K562 (cell line): ENCODE measurements around the gene COMMD8. TPM values are rescaled to one million over a fixed set of nuclear protein-coding genes. Genes with fewer than 3 reads are reported as not detected.

Experiments used
- ATAC-seq: fragments of 200-7000 bp; cut with Tn5 transposase; 3 replicates; pipeline ENCODE4 v1.9.1; 2020; ENCODE audit warnings: moderate library complexity
- BruUV-seq: library from RNA; stranded (reverse); fragments of 400-500 nt; replicated peaks from 2 replicates; lab custom pipeline; 2021; lab: Mats Ljungman, UMichigan
- CTCF ChIA-PET: fragments of 300-600 bp; formaldehyde crosslinking; extraction: SDS; loops from one replicate; lab custom pipeline; 2021; ENCODE audit warnings: low intra/inter-chr PET ratio; lab: Yijun Ruan, JAX
- POLR2A ChIA-PET: fragments of 300-600, 350-650 bp; sonication (Branson Sonifier 250); formaldehyde crosslinking; extraction: SDS; loops from one replicate; lab custom pipeline; 2021; ENCODE audit warnings: antibody characterized with exemption, inconsistent platforms; lab: Yijun Ruan, JAX
- DNase-seq, 4 experiments: peaks; one replicate each; pipeline versions ENCODE4 v3.0.0 to v3.0.0-alpha.2; 2011 to 2018; ENCODE audit warnings: low spot score in 3 of 4, mixed read lengths in 3 of 4; ENCODE audit errors: extremely low read depth in 1 of 4
- FAIRE-seq: peaks from 2 replicates; lab custom pipeline; 2011; peaks lifted over from hg19 to GRCh38; lab: Jason Lieb, UNC
- H2AFZ ChIP-seq: 2 replicates; pipeline ENCODE4 v1.6.0; 2011; ENCODE audit warnings: low read depth, low read length, control low read depth, inconsistent platforms
- H3K27ac ChIP-seq: fragments of 200-600 bp; 3 replicates; pipeline ENCODE4 v1.8.0; 2011; ENCODE audit warnings: low read depth, mild to moderate bottlenecking, control low read depth, inconsistent platforms, low read length, moderate library complexity, mixed read lengths; ENCODE audit errors: extremely low read depth
- H3K27me3 ChIP-seq, 2 experiments: fragments of 300-600 bp in 1 of 2; 2 replicates in 1 of 2; 3 replicates in 1 of 2; pipeline versions ENCODE4 v1.6.0 to v1.8.0; 2011; ENCODE audit warnings: inconsistent platforms in 2 of 2, low read length in 2 of 2, mild to moderate bottlenecking in 1 of 2, mixed read lengths in 1 of 2, moderate library complexity in 1 of 2; ENCODE audit not compliant: control insufficient read depth in 2 of 2, insufficient read depth in 2 of 2
- H3K36me3 ChIP-seq: fragments of 300-600 bp; 3 replicates; pipeline ENCODE4 v1.8.0; 2011; ENCODE audit warnings: mild to moderate bottlenecking, low read length, inconsistent platforms; ENCODE audit not compliant: control insufficient read depth, insufficient read depth
- H3K4me1 ChIP-seq, 2 experiments: fragments of 200-600 bp in 1 of 2; replicated peaks in 1 of 2; 2 replicates in 1 of 2; 3 replicates in 1 of 2; pipeline versions ENCODE4 v1.5.1 to v1.8.0; 2011; ENCODE audit warnings: inconsistent platforms in 2 of 2, low read length in 2 of 2, mild to moderate bottlenecking in 1 of 2, mixed read lengths in 1 of 2, moderate library complexity in 1 of 2; ENCODE audit not compliant: control insufficient read depth in 2 of 2, insufficient read depth in 2 of 2
- H3K4me2 ChIP-seq: 2 replicates; pipeline ENCODE4 v1.6.1; 2011; ENCODE audit warnings: low read length, control low read depth, inconsistent platforms, mixed read lengths; ENCODE audit not compliant: insufficient read depth
- H3K4me3 ChIP-seq: fragments of 200-600 bp; sonication (generic), shearing (Covaris generic); 2 replicates; pipeline ENCODE4 v1.5.1; 2016; ENCODE audit warnings: control low read depth, inconsistent platforms
- H3K79me2 ChIP-seq: fragments of 200-600 bp; 3 replicates; pipeline ENCODE4 v1.8.0; 2011; ENCODE audit warnings: low read length, inconsistent platforms; ENCODE audit not compliant: control insufficient read depth, insufficient read depth
- H3K9ac ChIP-seq, 2 experiments: 2 replicates each; pipeline versions ENCODE4 v1.6.0 to v1.6.1; 2011; ENCODE audit warnings: low read depth in 2 of 2, low read length in 2 of 2, control low read depth in 1 of 2, inconsistent platforms in 1 of 2, mild to moderate bottlenecking in 1 of 2, mixed read lengths in 1 of 2; ENCODE audit not compliant: insufficient read depth in 1 of 2
- H3K9me1 ChIP-seq: one replicate; pipeline ENCODE4 v1.6.0; 2011; ENCODE audit warnings: inconsistent platforms, mild to moderate bottlenecking, low read length, moderate library complexity; ENCODE audit not compliant: control insufficient read depth, insufficient read depth
- H3K9me3 ChIP-seq: replicated peaks from 2 replicates; pipeline ENCODE4 v1.5.1; 2011; ENCODE audit warnings: low read depth, low read length, inconsistent platforms; ENCODE audit not compliant: control insufficient read depth, insufficient read depth
- H4K20me1 ChIP-seq: replicated peaks from 2 replicates; pipeline ENCODE4 v1.6.1; 2011; ENCODE audit warnings: low read length, inconsistent platforms, mixed read lengths; ENCODE audit not compliant: control insufficient read depth, insufficient read depth
- BHLHE40 ChIP-seq: IDR thresholded peaks from 2 replicates; pipeline ENCODE4 v1.6.1; 2011; ENCODE audit warnings: low read length, improper control_type of control experiment
- GTF3C2 ChIP-seq: IDR thresholded peaks from 3 replicates; pipeline ENCODE4 v1.6.1; 2011; ENCODE audit warnings: borderline replicate concordance, mild to moderate bottlenecking, moderate library complexity; ENCODE audit not compliant: insufficient read length; ENCODE audit errors: extremely low read depth
- JUNB ChIP-seq: fragments of 450-650 bp; formaldehyde crosslinking; conservative IDR thresholded peaks from 2 replicates; pipeline ENCODE4 v1.4.0; 2020; ENCODE audit warnings: mild to moderate bottlenecking
- SLC30A9 ChIP-seq: fragments of 250-450 bp; sonication (Bioruptor Pico); IDR thresholded peaks from 2 replicates; pipeline ENCODE4 v1.8.0; 2022; ENCODE audit warnings: mild to moderate bottlenecking, moderate library complexity
- ZNF224 ChIP-seq: sonication (generic); formaldehyde crosslinking; IDR thresholded peaks from 2 replicates; pipeline ENCODE4 v1.8.0; 2022; ENCODE audit warnings: mild to moderate bottlenecking, missing genetic modification reagents
- ZNF518B ChIP-seq: fragments of 250-450 bp; sonication (Bioruptor Pico); IDR thresholded peaks from 2 replicates; pipeline ENCODE4 v1.5.0; 2021; ENCODE audit warnings: mild to moderate bottlenecking, moderate library complexity
- ZNF583 ChIP-seq: fragments of 250-450 bp; sonication (Bioruptor Pico); IDR thresholded peaks from 2 replicates; pipeline ENCODE4 v1.4.0; 2020
- WGBS: fragments of 100-300 bp; shearing (Covaris generic); methylation state at CpG from one replicate; pipeline ENCODE4 v1.1.6; 2016; ENCODE audit warnings: low coverage, mixed read lengths; ENCODE audit not compliant: insufficient coverage; ENCODE audit errors: missing lambda C conversion rate; 5-methylcytosine and 5-hydroxymethylcytosine counted together
- in situ Hi-C: fragments of 300-500 bp; cut with MboI; formaldehyde crosslinking; loops from 4 replicates; pipeline ENCODE4 v1.15.0; 2018; ENCODE audit warnings: inconsistent platforms, mixed read lengths
- intact Hi-C: fragments of 100-400 bp; cut with micrococcal nuclease; formaldehyde crosslinking; loops from 2 replicates; pipeline ENCODE4 v1.14.2; 2022
- polyA plus RNA-seq, 8 experiments: library from polyadenylated mRNA; depleted of rRNA in 4 of 8; stranded (reverse) in 5 of 8; unstranded in 3 of 8; fragments of >200 nt; fragmentation: Nextera tagmentation in 2 of 8; fragmentation: Illumina TruSeq in 1 of 8; extraction: Ambion mirVana in 2 of 8; extraction: Trizol in 1 of 8; gene quantifications; 2 replicates each; pipeline versions ENCODE4 v1.2.1 to v1.2.3, GENCODE V29; 2011 to 2014; ENCODE audit warnings: inconsistent platforms in 1 of 8, missing spikeins in 1 of 8
- total RNA-seq, 7 experiments: library from RNA; depleted of rRNA in 6 of 7; stranded (reverse); fragments of >200 nt in 6 of 7; fragmentation: Illumina TruSeq in 2 of 7; extraction: Trizol in 2 of 7; gene quantifications; 2 replicates each; pipeline versions ENCODE4 v1.2.1 to v1.2.3, GENCODE V29; 2011 to 2021; ENCODE audit warnings: low replicate concordance in 1 of 7

COMMD8 gene
- total and polyA plus RNA-seq, 9 of the 15 experiments (the other 6 are each of a cell fraction or from before 2014, with no cell fraction given), result 7.6 to 41.0 (median 13.1) TPM

- TF ChIP-seq GTF3C2, result no peak
- TF ChIP-seq, all 486 proteins: peak for 0
Observed at GRCh38 chr4:47475411-47475810, 11.9 kb upstream of the COMMD8 start (continued).

- FAIRE-seq (no peak), DNase-seq (no peak), ATAC-seq (no peak)
- Histone ChIP-seq H3K4me2 (no peak overlapping the region), H3K9me1 (no peaks in the 10 kb centered on the region), H3K27me3 (peaks cover 5 to 15% of the 10 kb centered on the region in 2 experiments; a peak in 4 of 5 replicates), H3K27ac (no peak overlapping the region), H4K20me1 (no peaks in the 10 kb centered on the region), H3K9ac (no peak overlapping the region), H2AFZ (no peak overlapping the region), H3K36me3 (no peaks in the 10 kb centered on the region), H3K4me1 (no peaks in the 10 kb centered on the region), H3K79me2 (no peaks in the 10 kb centered on the region), H3K4me3 (no peak overlapping the region), H3K9me3 (no peaks in the 10 kb centered on the region)
- BruUV-seq, result no TSS peak
- CTCF ChIA-PET, result no interaction called here
- in situ Hi-C loops, result no loop called here
- 0% methylated on average over 4 of the region's 4 CpGs for WGBS
- TF ChIP-seq ZNF583 (no peak), ZNF224 (CRISPR knock-in tag) (no peak), SLC30A9 (no peak), BHLHE40 (no peak), ZNF518B (CRISPR knock-in tag) (no peak), JUNB (CRISPR knock-in tag) (no peak)
- intact Hi-C loops, result no loop called here
- POLR2A ChIA-PET, result no interaction called here
Observed at GRCh38 chr4:47474799-47475198, 11.3 kb upstream of the COMMD8 start.
